Neuronal stem cell (in vitro differentiated cells): ENCODE measurements around the gene UBQLN1. TPM values are rescaled to one million over a fixed set of nuclear protein-coding genes. Genes with fewer than 3 reads are reported as not detected.

ENCODE experiments used
- DNase-seq: peaks from one replicate; pipeline ENCODE4 v3.0.0-alpha.2; 2013; ENCODE audit warnings: low spot score
- H2AFZ ChIP-seq: one replicate; pipeline ENCODE4 v1.6.1; 2013; ENCODE audit warnings: mild to moderate bottlenecking, low read length, inconsistent platforms
- H2AK5ac ChIP-seq: 2 replicates; pipeline ENCODE4 v1.6.1; 2013; ENCODE audit warnings: low read depth, mild to moderate bottlenecking, inconsistent platforms, low read length, moderate library complexity, mixed read lengths
- H2BK120ac ChIP-seq: 2 replicates; pipeline ENCODE4 v1.6.1; 2013; ENCODE audit warnings: low read depth, mild to moderate bottlenecking, inconsistent platforms, low read length, moderate library complexity, mixed read lengths
- H2BK12ac ChIP-seq: one replicate; pipeline ENCODE4 v1.6.1; 2013; ENCODE audit warnings: low read length, inconsistent platforms
- H2BK15ac ChIP-seq: 2 replicates; pipeline ENCODE4 v1.6.1; 2013; ENCODE audit warnings: mild to moderate bottlenecking, low read length, inconsistent platforms, mixed read lengths
- H2BK5ac ChIP-seq: one replicate; pipeline ENCODE4 v1.6.1; 2013; ENCODE audit warnings: inconsistent platforms, mild to moderate bottlenecking, low read length, moderate library complexity
- H3K14ac ChIP-seq: one replicate; pipeline ENCODE4 v1.6.1; 2013; ENCODE audit warnings: low read length, inconsistent platforms
- H3K18ac ChIP-seq: 2 replicates; pipeline ENCODE4 v1.6.1; 2013; ENCODE audit warnings: low read length, inconsistent platforms
- H3K23ac ChIP-seq: 2 replicates; pipeline ENCODE4 v1.6.1; 2013; ENCODE audit warnings: low read depth, mild to moderate bottlenecking, mixed read lengths, low read length, inconsistent platforms; ENCODE audit not compliant: poor library complexity
- H3K27ac ChIP-seq: replicated peaks from 3 replicates; pipeline ENCODE4 v1.5.1; 2013; ENCODE audit warnings: low read length, inconsistent platforms
- H3K27me3 ChIP-seq, 3 experiments: 2 replicates each; pipeline ENCODE4 v1.6.1; 2013; ENCODE audit warnings: low read length in 3 of 3, mild to moderate bottlenecking in 2 of 3, inconsistent platforms in 1 of 3, low read depth in 1 of 3, mixed read lengths in 1 of 3, moderate library complexity in 1 of 3; ENCODE audit not compliant: control insufficient read depth in 3 of 3, insufficient read depth in 3 of 3
- H3K36me3 ChIP-seq, 2 donors: replicated peaks in 1 of 2; 2 replicates each; pipeline ENCODE4 v1.6.1; 2013; ENCODE audit warnings: low read length in 2 of 2; ENCODE audit not compliant: control insufficient read depth in 2 of 2, insufficient read depth in 2 of 2
- H3K4ac ChIP-seq: 2 replicates; pipeline ENCODE4 v1.6.1; 2013; ENCODE audit warnings: inconsistent platforms, mild to moderate bottlenecking, low read length, moderate library complexity
- H3K4me1 ChIP-seq, 2 donors: 1 replicate in 1 of 2; 2 replicates in 1 of 2; pipeline ENCODE4 v1.6.1; 2013; ENCODE audit warnings: low read length in 2 of 2, low read depth in 1 of 2; ENCODE audit not compliant: control insufficient read depth in 2 of 2, insufficient read depth in 1 of 2
- H3K4me2 ChIP-seq: one replicate; pipeline ENCODE4 v1.6.1; 2013; ENCODE audit warnings: mild to moderate bottlenecking, low read length, inconsistent platforms; ENCODE audit not compliant: insufficient read depth, poor library complexity, severe bottlenecking
- H3K4me3 ChIP-seq, 2 donors: 2 replicates each; pipeline ENCODE4 v1.5.1; 2013; ENCODE audit warnings: low read length in 2 of 2, mild to moderate bottlenecking in 2 of 2, inconsistent platforms in 1 of 2, moderate library complexity in 1 of 2
- H3K79me1 ChIP-seq: one replicate; pipeline ENCODE4 v1.6.1; 2013; ENCODE audit warnings: low read depth, mild to moderate bottlenecking, inconsistent platforms, low read length, moderate library complexity
- H3K9ac ChIP-seq: one replicate; pipeline ENCODE4 v1.6.1; 2013; ENCODE audit warnings: mild to moderate bottlenecking, low read depth, low read length, inconsistent platforms; ENCODE audit not compliant: poor library complexity
- H3K9me3 ChIP-seq, 2 donors: replicated peaks in 1 of 2; 2 replicates each; pipeline versions ENCODE3 to v1.6.1; 2013; ENCODE audit warnings: low read length in 2 of 2, mild to moderate bottlenecking in 2 of 2, inconsistent platforms in 1 of 2, low read depth in 1 of 2, mixed read lengths in 1 of 2, moderate library complexity in 1 of 2; ENCODE audit not compliant: control insufficient read depth in 2 of 2, insufficient read depth in 1 of 2
- H4K8ac ChIP-seq: one replicate; pipeline ENCODE4 v1.6.1; 2013; ENCODE audit warnings: low read depth, mild to moderate bottlenecking, inconsistent platforms, low read length, moderate library complexity
- H4K91ac ChIP-seq: one replicate; pipeline ENCODE4 v1.6.1; 2013; ENCODE audit warnings: low read length, low read depth, mild to moderate bottlenecking, inconsistent platforms; ENCODE audit not compliant: poor library complexity
- WGBS, 2 donors: extraction: QIAGEN DNeasy Blood & Tissue Kit; methylation state at CpG; one replicate each; pipeline ENCODE4 v1.1.7; 2013; ENCODE audit warnings: missing lambda C conversion rate in 2 of 2, mixed read lengths in 1 of 2; ENCODE audit not compliant: insufficient read length in 2 of 2, insufficient replicate concordance in 1 of 2; ENCODE audit errors: extremely low coverage in 2 of 2; 5-methylcytosine and 5-hydroxymethylcytosine counted together
- polyA plus RNA-seq, 2 experiments: library from polyadenylated mRNA; stranded (reverse); fragments of 200-250 nt; gene quantifications; one replicate each; pipeline ENCODE4 v1.2.3, GENCODE V29; 2013

UBQLN1 gene
- 92.3 TPM for polyA plus RNA-seq (2013, experiment 1 of 2)
- polyA plus RNA-seq (2013, experiment 2 of 2) = 95.0 TPM

GRCh38 chr9:83707768-83708514, at the start of gene UBQLN1:
Gene UBQLN1, minus strand, starts transcription at chr9:83707958. Its CDS starts 279 bp downstream, at chr9:83707679.
- H2AFZ ChIP-seq = peak within 1 kb of the TSS; percentile 99
- peak within 1 kb of the TSS; percentile 99 for H2BK5ac ChIP-seq
- peak within 1 kb of the TSS; percentile 98 for H2BK15ac ChIP-seq
- H3K14ac ChIP-seq = peak within 1 kb of the TSS; percentile 99
- peak within 1 kb of the TSS; percentile 72 for H4K91ac ChIP-seq
- peak within 1 kb of the TSS; percentile 77 to 99 for H3K4me3 ChIP-seq
- peak within 1 kb of the TSS; percentile 96 for H4K8ac ChIP-seq
- peak within 1 kb of the TSS; percentile 95 for H3K4me2 ChIP-seq
- H2BK12ac ChIP-seq = peak within 1 kb of the TSS; percentile 58
- H3K36me3 ChIP-seq = peaks cover 0 to 28% of the 10 kb centered on the region in 2 donors
- peak within 1 kb of the TSS; percentile 72 for H2BK120ac ChIP-seq
- H3K27me3 ChIP-seq = no peaks in the 10 kb centered on the region
- H3K4ac ChIP-seq = peak within 1 kb of the TSS; percentile 98
- H3K27ac ChIP-seq = peak within 1 kb of the TSS; percentile 95
- peak within 1 kb of the TSS; percentile 99 for H2AK5ac ChIP-seq
- H3K23ac ChIP-seq = peak within 1 kb of the TSS; percentile 100
- peak; percentile 90 for DNase-seq
- WGBS, 2 donors = no CpG with 5 or more reads among the region's 67 CpGs
- H3K18ac ChIP-seq = peak within 1 kb of the TSS; percentile 99
- peaks cover 2 to 4% of the 10 kb centered on the region in 2 donors for H3K4me1 ChIP-seq
- peaks cover 0 to 12% of the 10 kb centered on the region in 2 donors for H3K9me3 ChIP-seq
- H3K79me1 ChIP-seq = peaks cover 7% of the 10 kb centered on the region
- H3K9ac ChIP-seq = peak within 1 kb of the TSS; percentile 100

- H3K27me3 ChIP-seq = no peaks in the 10 kb centered on the region
- no peak overlapping the region for H3K14ac ChIP-seq
- H2BK5ac ChIP-seq = no peak overlapping the region
- H4K8ac ChIP-seq = no peak overlapping the region
- no peak for DNase-seq
- no peak overlapping the region for H2AK5ac ChIP-seq
- H3K4me3 ChIP-seq = no peak overlapping the region
- H3K27ac ChIP-seq = no peak overlapping the region
- no peak overlapping the region for H4K91ac ChIP-seq
- no peaks in the 10 kb centered on the region for H3K4me1 ChIP-seq
- H2BK120ac ChIP-seq = no peak overlapping the region
- H3K36me3 ChIP-seq = no peaks in the 10 kb centered on the region
- no peak overlapping the region for H2AFZ ChIP-seq
- no peak overlapping the region for H3K18ac ChIP-seq
- no peak overlapping the region for H2BK15ac ChIP-seq
- no peaks in the 10 kb centered on the region for H3K9me3 ChIP-seq
- no peak overlapping the region for H2BK12ac ChIP-seq
- no peak overlapping the region for H3K9ac ChIP-seq
- no peak overlapping the region for H3K23ac ChIP-seq
- H3K79me1 ChIP-seq = no peaks in the 10 kb centered on the region
- no peak overlapping the region for H3K4me2 ChIP-seq
- H3K4ac ChIP-seq = no peak overlapping the region
These were observed 46.7 kb upstream of the UBQLN1 start for GRCh38 chr9:83754383-83754977.

- H3K4me2 ChIP-seq = no peak overlapping the region
- no peak overlapping the region for H3K9ac ChIP-seq
- H2BK120ac ChIP-seq = no peak overlapping the region
- H2AFZ ChIP-seq = no peak overlapping the region
- H3K4me1 ChIP-seq = no peaks in the 10 kb centered on the region
- H4K8ac ChIP-seq = no peak overlapping the region
- WGBS, 2 donors = no CpG with 5 or more reads among the region's 3 CpGs
- no peaks in the 10 kb centered on the region for H3K27me3 ChIP-seq
- H3K14ac ChIP-seq = no peak overlapping the region
- no peak overlapping the region for H2BK15ac ChIP-seq
- H3K23ac ChIP-seq = no peak overlapping the region
- no peak overlapping the region for H2BK5ac ChIP-seq
- no peaks in the 10 kb centered on the region for H3K9me3 ChIP-seq
- DNase-seq = no peak
- H3K18ac ChIP-seq = no peak overlapping the region
- no peak overlapping the region for H3K27ac ChIP-seq
- no peak overlapping the region for H3K4ac ChIP-seq
- H3K36me3 ChIP-seq = no peaks in the 10 kb centered on the region
- H2BK12ac ChIP-seq = no peak overlapping the region
- H3K79me1 ChIP-seq = no peaks in the 10 kb centered on the region
- no peak overlapping the region for H4K91ac ChIP-seq
- no peak overlapping the region for H2AK5ac ChIP-seq
- no peak overlapping the region for H3K4me3 ChIP-seq
These were observed 41.9 kb upstream of the UBQLN1 start for GRCh38 chr9:83749706-83750105.

GRCh38 chr9:83744206-83744605, 36.4 kb upstream of the UBQLN1 start:
- Histone ChIP-seq H3K79me1 (no peaks in the 10 kb centered on the region), H3K4me3 (no peak overlapping the region), H4K8ac (no peak overlapping the region), H2AK5ac (no peak overlapping the region), H3K18ac (no peak overlapping the region), H4K91ac (no peak overlapping the region), H3K14ac (no peak overlapping the region), H3K9me3 (no peaks in the 10 kb centered on the region), H3K27me3 (no peaks in the 10 kb centered on the region), H3K9ac (no peak overlapping the region), H2BK5ac (no peak overlapping the region), H3K27ac (no peak overlapping the region), H3K4ac (no peak overlapping the region), H3K23ac (no peak overlapping the region), H2BK12ac (no peak overlapping the region), H3K36me3 (no peaks in the 10 kb centered on the region), H3K4me2 (no peak overlapping the region), H2AFZ (no peak overlapping the region), H2BK15ac (no peak overlapping the region), H2BK120ac (no peak overlapping the region), H3K4me1 (no peaks in the 10 kb centered on the region)
- DNase-seq = no peak
- no CpG with 5 or more reads among the region's 1 CpG for WGBS, 2 donors
